SK-N-MC (cell line): ENCODE results near the gene GNG12.

Experiments
- EZH2 ChIP-seq: fragments of 200-600 bp; sonication (generic); IDR thresholded peaks from one replicate; pipeline ENCODE4 v1.6.1; 2017; ENCODE audit warnings: antibody characterized with exemption
- FOXP2 ChIP-seq: optimal IDR thresholded peaks from 2 replicates; pipeline ENCODE3; 2011; ENCODE audit warnings: mild to moderate bottlenecking, moderate library complexity; ENCODE audit not compliant: insufficient read depth; ENCODE audit errors: extremely low read length, control extremely low read depth
- POLR2AphosphoS5 ChIP-seq: IDR thresholded peaks from 2 replicates; pipeline ENCODE4 v1.6.1; 2012; ENCODE audit warnings: mild to moderate bottlenecking, low read depth, low read length, borderline replicate concordance

GRCh38 chr1:67745875-67746698 is 87.2 kb downstream of the GNG12 start:
- TF ChIP-seq EZH2 (no peak), POLR2AphosphoS5 (no peak), FOXP2 (no peak)
